ENCODE results near the gene ACBD5. TPM values are rescaled to one million over a fixed set of nuclear protein-coding genes. Genes with fewer than 3 reads are reported as not detected.
A peak's percentile ranks its signal among the peaks of the same experiment; 100 is the strongest.

Gene ACBD5
- total and polyA plus RNA-seq, 9 donors: 7.2 to 15.4 (median 12.9) TPM

GRCh38 chr10:27252267-27253000, 11.8 kb upstream of the ACBD5 start:
- H3K4me1 ChIP-seq (ENCODE audit: insufficient read depth): peaks cover 2% of the 10 kb centered on the region
- H3K4me3 ChIP-seq: peak overlapping the region; percentile 46
- H3K27me3 ChIP-seq: no peaks in the 10 kb centered on the region
- intact Hi-C loops (cut with DNase I): no loop called here
- peak overlapping the region in 1 of 2 donors; percentile 13 for H3K27ac ChIP-seq
- WGBS, 3 donors: 12 to 16% (median 15%) methylated on average over 55 to 63 of the region's 63 CpGs
- DNase-seq: peak; percentile 49 to 69 (median 62)
- peak in 2 of 3 donors; percentile 15 to 23 for TF ChIP-seq CTCF (IDR thresholded peaks at IDR 0.05)
- no peak for TF ChIP-seq EP300 (IDR thresholded peaks at IDR 0.05)
- no peak for TF ChIP-seq POLR2A (IDR thresholded peaks at IDR 0.05)
- H3K36me3 ChIP-seq: no peaks in the 10 kb centered on the region
- H3K9me3 ChIP-seq: no peaks in the 10 kb centered on the region

- Histone ChIP-seq H3K27ac (no peak overlapping the region), H3K27me3 (no peaks in the 10 kb centered on the region), H3K36me3 (no peaks in the 10 kb centered on the region), H3K9me3 (no peaks in the 10 kb centered on the region), H3K4me3 (no peak overlapping the region), H3K4me1 (ENCODE audit: insufficient read depth) (peaks cover 2% of the 10 kb centered on the region)
- intact Hi-C loops (cut with DNase I): no loop called here
- no peak for DNase-seq
- TF ChIP-seq CTCF (IDR thresholded peaks at IDR 0.05) (no peak), POLR2A (IDR thresholded peaks at IDR 0.05) (no peak), EP300 (IDR thresholded peaks at IDR 0.05) (no peak)
- 91 to 97% (median 96%) methylated on average over 14 of the region's 14 CpGs for WGBS, 3 donors
These were observed 11.0 kb upstream of the ACBD5 start for GRCh38 chr10:27251554-27251953.

- H3K27ac ChIP-seq: no peak overlapping the region
- TF ChIP-seq EP300 (IDR thresholded peaks at IDR 0.05): no peak
- TF ChIP-seq POLR2A (IDR thresholded peaks at IDR 0.05): no peak
- no peak for TF ChIP-seq CTCF (IDR thresholded peaks at IDR 0.05)
- intact Hi-C loops (cut with DNase I): no loop called here
- DNase-seq: no peak
- H3K27me3 ChIP-seq: no peaks in the 10 kb centered on the region
- H3K9me3 ChIP-seq: no peaks in the 10 kb centered on the region
- no peaks in the 10 kb centered on the region for H3K36me3 ChIP-seq
- no peak overlapping the region for H3K4me3 ChIP-seq
- peaks cover 5% of the 10 kb centered on the region for H3K4me1 ChIP-seq (ENCODE audit: insufficient read depth)
- WGBS, 3 donors: 80 to 86% (median 81%) methylated on average over 4 of the region's 4 CpGs
These were observed 7.6 kb upstream of the ACBD5 start for GRCh38 chr10:27248215-27248614.

GRCh38 chr10:27247441-27247840, 6.8 kb upstream of the ACBD5 start:
- Histone ChIP-seq H3K27ac (no peak overlapping the region), H3K36me3 (no peaks in the 10 kb centered on the region), H3K4me1 (ENCODE audit: insufficient read depth) (peaks cover 3% of the 10 kb centered on the region), H3K4me3 (no peak overlapping the region), H3K9me3 (no peaks in the 10 kb centered on the region), H3K27me3 (no peaks in the 10 kb centered on the region)
- no peak for DNase-seq
- WGBS, 3 donors: 64 to 89% (median 89%) methylated on average over 3 of the region's 3 CpGs
- TF ChIP-seq CTCF (IDR thresholded peaks at IDR 0.05): no peak
- TF ChIP-seq POLR2A (IDR thresholded peaks at IDR 0.05): no peak
- TF ChIP-seq EP300 (IDR thresholded peaks at IDR 0.05): no peak
- intact Hi-C loops (cut with DNase I): no loop called here

Data from ovary (tissue), 9 donors.